ENCODE results near the gene ELOB.

Gene ELOB

GRCh38 chr16:2817340-2818271, 40.5 kb upstream of the ELOB start:
- H3K27ac ChIP-seq = no peak overlapping the region
- TF ChIP-seq CTCF (IDR thresholded peaks at IDR 0.05) = no peak
- DNase-seq (ENCODE audit: low spot score) = no peak
- no peak overlapping the region for H3K4me3 ChIP-seq

- H3K4me3 ChIP-seq = no peak within 1 kb of the TSS
- DNase-seq (ENCODE audit: low spot score) = no peak
- no peak for TF ChIP-seq CTCF (IDR thresholded peaks at IDR 0.05)
- no peak within 1 kb of the TSS for H3K27ac ChIP-seq
Observed at GRCh38 chr16:2816751-2817339, 39.8 kb upstream of the ELOB start, which contains the start of gene PRSS21. PRSS21 (plus strand) TSS chr16:2817237; CDS start chr16:2817269, 32 bp downstream.

GRCh38 chr16:2815299-2815771, 38.3 kb upstream of the ELOB start:
- no peak for DNase-seq (ENCODE audit: low spot score)
- no peak overlapping the region for H3K4me3 ChIP-seq
- H3K27ac ChIP-seq = no peak overlapping the region
- no peak for TF ChIP-seq CTCF (IDR thresholded peaks at IDR 0.05)

- DNase-seq (ENCODE audit: low spot score) = no peak
- H3K4me3 ChIP-seq = no peak overlapping the region
- no peak for TF ChIP-seq CTCF (IDR thresholded peaks at IDR 0.05)
- no peak overlapping the region for H3K27ac ChIP-seq
Observed at GRCh38 chr16:2814551-2815298, 37.6 kb upstream of the ELOB start.

- no peak overlapping the region for H3K4me3 ChIP-seq
- no peak for TF ChIP-seq CTCF (IDR thresholded peaks at IDR 0.05)
- DNase-seq (ENCODE audit: low spot score) = no peak
Observed at GRCh38 chr16:2813771-2814221, 36.7 kb upstream of the ELOB start.

GRCh38 chr16:2811703-2812471, 34.8 kb upstream of the ELOB start:
- no peak for TF ChIP-seq CTCF (IDR thresholded peaks at IDR 0.05)
- no peak overlapping the region for H3K27ac ChIP-seq
- no peak for DNase-seq (ENCODE audit: low spot score)
- H3K4me3 ChIP-seq = no peak overlapping the region

More at GRCh38 chr16:2813771-2814221, 36.7 kb upstream of the ELOB start:
- H3K27ac ChIP-seq = no peak overlapping the region

Measured in coronary artery (tissue), 2 donors.